ENCODE results near the gene HSPG2. TPM values are rescaled to one million over a fixed set of nuclear protein-coding genes. Genes with fewer than 3 reads are reported as not detected.

HSPG2 gene
- total and polyA plus RNA-seq, 9 donors = 27.3 to 294 (median 92.6) TPM

- H3K4me1 ChIP-seq (ENCODE audit: insufficient read depth) = peaks cover 23% of the 10 kb centered on the region
- H3K27ac ChIP-seq = no peak overlapping the region
- H3K9me3 ChIP-seq = no peaks in the 10 kb centered on the region
- intact Hi-C loops (cut with DNase I) = loop anchor here in 1 of 4 donors (5.0 kb wide), 1 partner anchor 47 kb away; no protein-coding TSS in a partner anchor
- H3K27me3 ChIP-seq = no peaks in the 10 kb centered on the region
- peak in 1 of 5 donors; percentile 54 for DNase-seq
- no peak overlapping the region for H3K4me3 ChIP-seq
- H3K36me3 ChIP-seq = no peaks in the 10 kb centered on the region
- TF ChIP-seq, protein P1, sequence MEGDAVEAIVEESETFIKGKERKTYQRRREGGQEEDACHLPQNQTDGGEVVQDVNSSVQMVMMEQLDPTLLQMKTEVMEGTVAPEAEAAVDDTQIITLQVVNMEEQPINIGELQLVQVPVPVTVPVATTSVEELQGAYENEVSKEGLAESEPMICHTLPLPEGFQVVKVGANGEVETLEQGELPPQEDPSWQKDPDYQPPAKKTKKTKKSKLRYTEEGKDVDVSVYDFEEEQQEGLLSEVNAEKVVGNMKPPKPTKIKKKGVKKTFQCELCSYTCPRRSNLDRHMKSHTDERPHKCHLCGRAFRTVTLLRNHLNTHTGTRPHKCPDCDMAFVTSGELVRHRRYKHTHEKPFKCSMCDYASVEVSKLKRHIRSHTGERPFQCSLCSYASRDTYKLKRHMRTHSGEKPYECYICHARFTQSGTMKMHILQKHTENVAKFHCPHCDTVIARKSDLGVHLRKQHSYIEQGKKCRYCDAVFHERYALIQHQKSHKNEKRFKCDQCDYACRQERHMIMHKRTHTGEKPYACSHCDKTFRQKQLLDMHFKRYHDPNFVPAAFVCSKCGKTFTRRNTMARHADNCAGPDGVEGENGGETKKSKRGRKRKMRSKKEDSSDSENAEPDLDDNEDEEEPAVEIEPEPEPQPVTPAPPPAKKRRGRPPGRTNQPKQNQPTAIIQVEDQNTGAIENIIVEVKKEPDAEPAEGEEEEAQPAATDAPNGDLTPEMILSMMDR (IDR thresholded peaks at IDR 0.05) = no peak
- TF ChIP-seq EP300 (IDR thresholded peaks at IDR 0.05) = no peak
- no peak for TF ChIP-seq POLR2A (IDR thresholded peaks at IDR 0.05)
- WGBS, 3 donors = 75 to 81% (median 80%) methylated on average over 22 of the region's 22 CpGs
Observed at GRCh38 chr1:21904704-21905520, 32.2 kb downstream of the HSPG2 start.

DNA sequence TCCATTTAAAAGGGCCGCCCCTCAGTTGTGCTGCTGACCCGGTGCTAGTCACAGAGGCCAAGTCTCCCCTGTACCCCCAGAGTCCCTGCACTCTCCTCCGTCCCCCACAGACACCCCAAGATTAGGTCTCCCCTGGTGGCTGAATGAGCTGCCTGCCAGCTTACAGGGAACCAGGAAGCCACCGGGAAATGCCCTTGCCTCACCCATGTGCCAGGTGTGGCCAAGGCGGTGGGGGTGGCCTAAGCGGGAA, 32.7 kb downstream of the HSPG2 start:
- Histone ChIP-seq H3K4me3 (no peak overlapping the region), H3K9me3 (no peaks in the 10 kb centered on the region), H3K27ac (no peak overlapping the region), H3K27me3 (no peaks in the 10 kb centered on the region), H3K36me3 (no peaks in the 10 kb centered on the region), H3K4me1 (ENCODE audit: insufficient read depth) (peaks cover 19% of the 10 kb centered on the region)
- intact Hi-C loops (cut with DNase I) = loop anchor here in 1 of 4 donors (5.0 kb wide), 1 partner anchor 48 kb away; no protein-coding TSS in a partner anchor
- TF ChIP-seq, protein P1 (IDR thresholded peaks at IDR 0.05) = no peak
- TF ChIP-seq EP300 (IDR thresholded peaks at IDR 0.05) (no peak), POLR2A (IDR thresholded peaks at IDR 0.05) (no peak)
- WGBS, 3 donors = 89 to 91% (median 90%) methylated on average over 6 of the region's 6 CpGs
- no peak for DNase-seq

- Histone ChIP-seq H3K4me1 (ENCODE audit: insufficient read depth) (peaks cover 20% of the 10 kb centered on the region), H3K9me3 (no peaks in the 10 kb centered on the region), H3K36me3 (no peaks in the 10 kb centered on the region), H3K27me3 (no peaks in the 10 kb centered on the region), H3K4me3 (no peak overlapping the region), H3K27ac (no peak overlapping the region)
- WGBS, 3 donors = 84 to 90% (median 90%) methylated on average over 26 of the region's 26 CpGs
- no peak for DNase-seq
- TF ChIP-seq EP300 (IDR thresholded peaks at IDR 0.05) (no peak), POLR2A (IDR thresholded peaks at IDR 0.05) (no peak)
- TF ChIP-seq, protein P1 (IDR thresholded peaks at IDR 0.05) = no peak
- intact Hi-C loops (cut with DNase I) = loop anchor here in 1 of 4 donors (5.0 kb wide), 1 partner anchor 48 kb away; no protein-coding TSS in a partner anchor
Observed at GRCh38 chr1:21903638-21904453, 33.3 kb downstream of the HSPG2 start.

DNA sequence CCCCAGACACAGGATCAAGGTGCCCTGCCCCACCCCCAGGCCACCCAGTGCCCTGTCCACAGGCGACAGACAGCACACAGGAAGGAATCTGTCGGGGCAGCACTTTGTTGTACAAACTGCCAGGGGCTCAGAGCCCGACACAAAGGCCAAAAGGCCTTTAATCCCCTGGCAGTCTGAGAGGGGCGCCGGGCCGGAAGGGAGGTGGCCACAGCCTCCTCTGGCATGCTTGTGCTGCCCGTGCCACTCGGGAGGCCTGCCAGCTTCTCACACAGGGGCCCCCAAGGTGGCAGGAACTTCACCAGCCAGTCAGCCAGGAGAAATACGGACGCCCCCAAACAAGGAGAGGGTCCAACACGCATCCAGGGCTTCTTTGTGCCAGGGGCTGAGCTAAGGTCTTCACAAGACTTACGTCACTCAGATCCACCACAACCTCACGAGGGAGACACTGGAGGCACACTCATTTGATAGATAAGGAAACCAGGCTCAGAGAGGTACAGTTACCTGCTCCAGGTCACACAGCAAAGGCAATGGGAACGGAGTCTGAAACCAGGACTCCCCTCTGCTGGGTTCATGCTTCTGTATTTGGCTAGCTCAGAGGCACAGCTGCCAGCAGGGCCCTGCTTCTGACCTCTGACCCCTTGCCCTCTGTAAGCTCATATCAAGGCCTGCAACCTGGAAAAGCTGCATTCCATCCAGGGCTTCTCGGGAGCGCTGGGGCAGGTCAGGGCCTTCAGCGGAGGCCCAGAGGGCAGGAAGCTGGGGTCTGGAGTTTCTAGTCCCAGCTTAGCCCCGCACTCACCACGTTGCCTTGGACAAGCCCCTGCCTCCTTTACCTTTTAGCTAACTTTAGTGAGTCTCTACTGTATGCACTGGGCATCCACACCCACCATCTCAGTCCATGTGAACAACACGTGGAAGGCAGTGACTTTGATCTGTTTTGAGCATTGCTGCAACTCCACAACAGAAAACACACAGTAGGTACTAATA, 34.8 kb downstream of the HSPG2 start:
- WGBS, 3 donors = 68 to 74% (median 69%) methylated on average over 20 of the region's 20 CpGs
- H3K36me3 ChIP-seq = no peaks in the 10 kb centered on the region
- TF ChIP-seq, protein P1 (IDR thresholded peaks at IDR 0.05) = no peak
- TF ChIP-seq EP300 (IDR thresholded peaks at IDR 0.05) = no peak
- TF ChIP-seq POLR2A (IDR thresholded peaks at IDR 0.05) = no peak
- H3K4me3 ChIP-seq = no peak overlapping the region
- peaks cover 25% of the 10 kb centered on the region for H3K4me1 ChIP-seq (ENCODE audit: insufficient read depth)
- intact Hi-C loops (cut with DNase I) = loop anchor here in 1 of 4 donors (5.0 kb wide), 1 partner anchor 50 kb away; no protein-coding TSS in a partner anchor
- H3K27ac ChIP-seq = peak overlapping the region in 1 of 2 donors; percentile 7
- DNase-seq = no peak
- H3K27me3 ChIP-seq = no peaks in the 10 kb centered on the region
- H3K9me3 ChIP-seq = no peaks in the 10 kb centered on the region

Measured in ovary (tissue), 9 donors.